ENCODE results near the gene GAPVD1. TPM values are rescaled to one million over a fixed set of nuclear protein-coding genes. Genes with fewer than 3 reads are reported as not detected.

Gene GAPVD1
- total and polyA plus RNA-seq, 2 of the 13 experiments (the other 11 are each of a cell fraction or from before 2014, with no cell fraction given) = 11.1 to 33.2 TPM

DNA sequence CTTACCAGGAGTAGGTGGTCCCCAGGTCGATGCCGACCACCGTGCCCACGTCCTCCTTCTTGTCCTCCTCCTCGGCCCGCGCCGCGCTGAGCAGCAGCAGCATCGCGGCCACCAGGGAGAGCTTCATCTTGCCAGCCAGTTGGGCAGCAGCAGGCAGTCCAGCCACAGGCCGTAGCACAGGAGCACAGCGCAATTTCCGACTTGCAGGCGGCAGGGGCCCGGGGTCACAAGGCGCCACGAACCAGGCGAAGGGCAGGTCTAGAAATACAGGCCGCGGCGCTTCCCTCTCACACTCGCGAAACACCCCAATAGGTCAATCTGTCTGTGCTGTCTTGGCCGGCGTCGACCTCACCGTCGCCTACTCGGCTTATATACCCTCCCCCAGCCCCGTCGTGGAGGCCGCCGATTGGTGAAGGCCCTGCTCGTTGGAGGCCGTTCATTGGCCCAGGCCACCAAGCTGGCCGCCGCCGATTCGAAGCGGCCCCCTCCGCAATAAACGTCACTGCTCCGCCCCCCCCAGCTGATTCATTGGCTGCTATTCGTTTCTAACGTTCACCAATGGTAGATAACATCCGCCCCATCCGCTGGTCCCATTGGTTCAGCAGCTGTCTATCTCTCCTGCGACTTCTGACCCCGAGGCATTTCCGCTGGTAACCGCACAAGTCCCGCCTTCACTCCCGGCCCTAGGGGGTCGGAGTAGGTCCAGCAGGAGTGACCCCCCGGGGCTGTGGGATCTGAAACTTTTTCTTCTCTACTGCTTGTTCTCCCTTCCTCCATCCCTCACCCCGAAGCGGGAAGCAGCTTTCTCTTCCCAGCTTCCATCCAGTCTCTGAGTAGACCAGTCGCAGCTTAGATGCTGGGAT, 20.4 kb upstream of the GAPVD1 start, which contains the start of gene HSPA5 (continued):
- TF ChIP-seq, protein P1, sequence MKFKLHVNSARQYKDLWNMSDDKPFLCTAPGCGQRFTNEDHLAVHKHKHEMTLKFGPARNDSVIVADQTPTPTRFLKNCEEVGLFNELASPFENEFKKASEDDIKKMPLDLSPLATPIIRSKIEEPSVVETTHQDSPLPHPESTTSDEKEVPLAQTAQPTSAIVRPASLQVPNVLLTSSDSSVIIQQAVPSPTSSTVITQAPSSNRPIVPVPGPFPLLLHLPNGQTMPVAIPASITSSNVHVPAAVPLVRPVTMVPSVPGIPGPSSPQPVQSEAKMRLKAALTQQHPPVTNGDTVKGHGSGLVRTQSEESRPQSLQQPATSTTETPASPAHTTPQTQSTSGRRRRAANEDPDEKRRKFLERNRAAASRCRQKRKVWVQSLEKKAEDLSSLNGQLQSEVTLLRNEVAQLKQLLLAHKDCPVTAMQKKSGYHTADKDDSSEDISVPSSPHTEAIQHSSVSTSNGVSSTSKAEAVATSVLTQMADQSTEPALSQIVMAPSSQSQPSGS (CRISPR knock-in tag; IDR thresholded peaks at IDR 0.05) = peak; percentile 34; the same call in 1 of the 2 replicates
- TF ChIP-seq ZFP36L2 (CRISPR knock-in tag; IDR thresholded peaks at IDR 0.05) = no peak
- no peak for TF ChIP-seq SMYD3 (CRISPR knock-in tag; IDR thresholded peaks at IDR 0.05)
- TF ChIP-seq, protein P2, sequence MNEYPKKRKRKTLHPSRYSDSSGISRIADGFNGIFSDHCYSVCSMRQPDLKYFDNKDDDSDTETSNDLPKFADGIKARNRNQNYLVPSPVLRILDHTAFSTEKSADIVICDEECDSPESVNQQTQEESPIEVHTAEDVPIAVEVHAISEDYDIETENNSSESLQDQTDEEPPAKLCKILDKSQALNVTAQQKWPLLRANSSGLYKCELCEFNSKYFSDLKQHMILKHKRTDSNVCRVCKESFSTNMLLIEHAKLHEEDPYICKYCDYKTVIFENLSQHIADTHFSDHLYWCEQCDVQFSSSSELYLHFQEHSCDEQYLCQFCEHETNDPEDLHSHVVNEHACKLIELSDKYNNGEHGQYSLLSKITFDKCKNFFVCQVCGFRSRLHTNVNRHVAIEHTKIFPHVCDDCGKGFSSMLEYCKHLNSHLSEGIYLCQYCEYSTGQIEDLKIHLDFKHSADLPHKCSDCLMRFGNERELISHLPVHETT (CRISPR knock-in tag; conservative IDR thresholded peaks at IDR 0.05) = no peak; the same call in none of the 2 replicates
- TF ChIP-seq ISL2 (CRISPR knock-in tag; IDR thresholded peaks at IDR 0.05) = peak; percentile 20; the same call in 1 of the 2 replicates
- no peak for TF ChIP-seq IKZF1 (IDR thresholded peaks at IDR 0.05)
- TF ChIP-seq MXD4 (CRISPR knock-in tag; IDR thresholded peaks at IDR 0.05) = peak; percentile 65; the same call in 1 of the 2 replicates
- TF ChIP-seq, protein P3, sequence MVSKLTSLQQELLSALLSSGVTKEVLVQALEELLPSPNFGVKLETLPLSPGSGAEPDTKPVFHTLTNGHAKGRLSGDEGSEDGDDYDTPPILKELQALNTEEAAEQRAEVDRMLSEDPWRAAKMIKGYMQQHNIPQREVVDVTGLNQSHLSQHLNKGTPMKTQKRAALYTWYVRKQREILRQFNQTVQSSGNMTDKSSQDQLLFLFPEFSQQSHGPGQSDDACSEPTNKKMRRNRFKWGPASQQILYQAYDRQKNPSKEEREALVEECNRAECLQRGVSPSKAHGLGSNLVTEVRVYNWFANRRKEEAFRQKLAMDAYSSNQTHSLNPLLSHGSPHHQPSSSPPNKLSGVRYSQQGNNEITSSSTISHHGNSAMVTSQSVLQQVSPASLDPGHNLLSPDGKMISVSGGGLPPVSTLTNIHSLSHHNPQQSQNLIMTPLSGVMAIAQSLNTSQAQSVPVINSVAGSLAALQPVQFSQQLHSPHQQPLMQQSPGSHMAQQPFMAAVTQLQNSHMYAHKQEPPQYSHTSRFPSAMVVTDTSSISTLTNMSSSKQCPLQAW (CRISPR knock-in tag; IDR thresholded peaks at IDR 0.05) = peak; percentile 67; the same call in 1 of the 2 replicates
- TF ChIP-seq, protein P4, sequence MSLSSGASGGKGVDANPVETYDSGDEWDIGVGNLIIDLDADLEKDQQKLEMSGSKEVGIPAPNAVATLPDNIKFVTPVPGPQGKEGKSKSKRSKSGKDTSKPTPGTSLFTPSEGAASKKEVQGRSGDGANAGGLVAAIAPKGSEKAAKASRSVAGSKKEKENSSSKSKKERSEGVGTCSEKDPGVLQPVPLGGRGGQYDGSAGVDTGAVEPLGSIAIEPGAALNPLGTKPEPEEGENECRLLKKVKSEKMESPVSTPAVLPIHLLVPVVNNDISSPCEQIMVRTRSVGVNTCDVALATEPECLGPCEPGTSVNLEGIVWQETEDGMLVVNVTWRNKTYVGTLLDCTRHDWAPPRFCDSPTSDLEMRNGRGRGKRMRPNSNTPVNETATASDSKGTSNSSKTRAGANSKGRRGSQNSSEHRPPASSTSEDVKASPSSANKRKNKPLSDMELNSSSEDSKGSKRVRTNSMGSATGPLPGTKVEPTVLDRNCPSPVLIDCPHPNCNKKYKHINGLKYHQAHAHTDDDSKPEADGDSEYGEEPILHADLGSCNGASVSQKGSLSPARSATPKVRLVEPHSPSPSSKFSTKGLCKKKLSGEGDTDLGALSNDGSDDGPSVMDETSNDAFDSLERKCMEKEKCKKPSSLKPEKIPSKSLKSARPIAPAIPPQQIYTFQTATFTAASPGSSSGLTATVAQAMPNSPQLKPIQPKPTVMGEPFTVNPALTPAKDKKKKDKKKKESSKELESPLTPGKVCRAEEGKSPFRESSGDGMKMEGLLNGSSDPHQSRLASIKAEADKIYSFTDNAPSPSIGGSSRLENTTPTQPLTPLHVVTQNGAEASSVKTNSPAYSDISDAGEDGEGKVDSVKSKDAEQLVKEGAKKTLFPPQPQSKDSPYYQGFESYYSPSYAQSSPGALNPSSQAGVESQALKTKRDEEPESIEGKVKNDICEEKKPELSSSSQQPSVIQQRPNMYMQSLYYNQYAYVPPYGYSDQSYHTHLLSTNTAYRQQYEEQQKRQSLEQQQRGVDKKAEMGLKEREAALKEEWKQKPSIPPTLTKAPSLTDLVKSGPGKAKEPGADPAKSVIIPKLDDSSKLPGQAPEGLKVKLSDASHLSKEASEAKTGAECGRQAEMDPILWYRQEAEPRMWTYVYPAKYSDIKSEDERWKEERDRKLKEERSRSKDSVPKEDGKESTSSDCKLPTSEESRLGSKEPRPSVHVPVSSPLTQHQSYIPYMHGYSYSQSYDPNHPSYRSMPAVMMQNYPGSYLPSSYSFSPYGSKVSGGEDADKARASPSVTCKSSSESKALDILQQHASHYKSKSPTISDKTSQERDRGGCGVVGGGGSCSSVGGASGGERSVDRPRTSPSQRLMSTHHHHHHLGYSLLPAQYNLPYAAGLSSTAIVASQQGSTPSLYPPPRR (CRISPR knock-in tag; IDR thresholded peaks at IDR 0.05; ENCODE audit: borderline replicate concordance) = no peak; the same call in 1 of the 2 replicates
- peak; percentile 86 for TF ChIP-seq RFXANK (CRISPR knock-in tag; IDR thresholded peaks at IDR 0.05)
- TF ChIP-seq, protein P5, sequence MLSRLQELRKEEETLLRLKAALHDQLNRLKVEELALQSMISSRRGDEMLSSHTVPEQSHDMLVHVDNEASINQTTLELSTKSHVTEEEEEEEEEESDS (CRISPR knock-in tag; IDR thresholded peaks at IDR 0.05; ENCODE audit: borderline replicate concordance) = no peak
- TF ChIP-seq ZC3H4 (CRISPR knock-in tag; IDR thresholded peaks at IDR 0.05; ENCODE audit: borderline replicate concordance) = peak; percentile 68; the same call in 1 of the 2 replicates
- TF ChIP-seq ZNF484 (CRISPR knock-in tag; IDR thresholded peaks at IDR 0.05; ENCODE audit: borderline replicate concordance, low read depth) = no peak
- TF ChIP-seq ZNF570 (CRISPR knock-in tag; IDR thresholded peaks at IDR 0.05; ENCODE audit: borderline replicate concordance) = no peak
- TF ChIP-seq NR2F2 (IDR thresholded peaks at IDR 0.05; ENCODE audit: borderline replicate concordance, low read depth) = peak; percentile 40; the same call in 1 of the 2 replicates
- TF ChIP-seq FOSL2 (CRISPR knock-in tag; IDR thresholded peaks at IDR 0.05) = no peak; the same call in 1 of the 2 replicates
- TF ChIP-seq ZNF598 (CRISPR knock-in tag; IDR thresholded peaks at IDR 0.05; ENCODE audit: borderline replicate concordance) = 0 out of 2 replicates have a peak, but pooled peaks have one; percentile 18
- no peak for TF ChIP-seq KAT2B (IDR thresholded peaks at IDR 0.05; ENCODE audit: borderline replicate concordance, low read depth, low read length)
- TF ChIP-seq ZEB1 (IDR thresholded peaks at IDR 0.05; ENCODE audit: insufficient replicate concordance, low read depth) = no peak
